ENCODE results near the gene PDILT. TPM values are rescaled to one million over a fixed set of nuclear protein-coding genes. Genes with fewer than 3 reads are reported as not detected.
"Not testable (repeated sequence)": the region's sequence is repeated elsewhere in the genome, so short reads cannot be mapped to it uniquely, and the experiment has no call there.

The PDILT gene
- total RNA-seq, 4 donors from 2014 or later: not detected

DNA sequence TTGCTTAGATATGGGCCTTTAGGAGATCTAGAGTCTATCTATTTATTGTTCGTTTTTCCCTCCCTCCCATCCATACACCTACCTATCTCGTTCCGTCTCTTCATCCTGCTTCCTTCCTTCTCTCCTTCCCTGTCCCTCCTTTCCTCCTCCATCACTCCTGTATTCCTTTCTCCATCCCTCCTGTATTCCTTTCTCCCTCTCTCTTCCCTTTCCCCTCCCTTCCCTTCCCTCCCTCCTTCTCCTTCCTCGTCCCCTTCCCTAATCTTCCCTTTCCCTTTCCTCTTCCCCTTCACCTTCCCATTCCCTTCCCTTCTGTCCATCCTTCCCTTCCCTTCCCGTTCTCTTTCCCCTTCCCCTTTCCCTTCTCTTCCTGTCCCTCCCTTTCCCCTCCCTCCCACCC is 87.8 kb downstream of the PDILT start:
- WGBS, 2 donors (ENCODE audit: low coverage in 1 of 2): 45 to 51% methylated on average over 5 of the region's 5 CpGs

DNA sequence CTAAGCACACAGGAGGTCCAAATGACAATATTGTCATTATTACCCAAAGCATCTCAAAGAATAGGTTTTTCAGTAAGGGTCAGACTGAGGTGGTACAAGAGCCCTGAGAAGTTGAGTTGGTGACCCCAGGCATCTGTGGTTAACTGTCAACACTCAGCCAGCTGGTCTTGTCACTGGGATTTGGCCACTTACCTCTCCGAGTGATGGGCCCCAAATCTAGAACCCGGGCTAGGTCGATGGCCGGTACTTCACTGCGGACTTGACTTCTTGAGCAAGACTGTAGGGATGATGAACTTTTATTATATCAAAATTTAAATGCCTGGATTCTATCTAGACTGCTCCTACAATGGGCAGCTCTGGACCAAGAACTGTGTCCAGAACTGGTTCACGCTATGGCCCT is 88.8 kb downstream of the PDILT start:
- H3K36me3 ChIP-seq: no peaks in the 10 kb centered on the region
- TF ChIP-seq, protein P1, sequence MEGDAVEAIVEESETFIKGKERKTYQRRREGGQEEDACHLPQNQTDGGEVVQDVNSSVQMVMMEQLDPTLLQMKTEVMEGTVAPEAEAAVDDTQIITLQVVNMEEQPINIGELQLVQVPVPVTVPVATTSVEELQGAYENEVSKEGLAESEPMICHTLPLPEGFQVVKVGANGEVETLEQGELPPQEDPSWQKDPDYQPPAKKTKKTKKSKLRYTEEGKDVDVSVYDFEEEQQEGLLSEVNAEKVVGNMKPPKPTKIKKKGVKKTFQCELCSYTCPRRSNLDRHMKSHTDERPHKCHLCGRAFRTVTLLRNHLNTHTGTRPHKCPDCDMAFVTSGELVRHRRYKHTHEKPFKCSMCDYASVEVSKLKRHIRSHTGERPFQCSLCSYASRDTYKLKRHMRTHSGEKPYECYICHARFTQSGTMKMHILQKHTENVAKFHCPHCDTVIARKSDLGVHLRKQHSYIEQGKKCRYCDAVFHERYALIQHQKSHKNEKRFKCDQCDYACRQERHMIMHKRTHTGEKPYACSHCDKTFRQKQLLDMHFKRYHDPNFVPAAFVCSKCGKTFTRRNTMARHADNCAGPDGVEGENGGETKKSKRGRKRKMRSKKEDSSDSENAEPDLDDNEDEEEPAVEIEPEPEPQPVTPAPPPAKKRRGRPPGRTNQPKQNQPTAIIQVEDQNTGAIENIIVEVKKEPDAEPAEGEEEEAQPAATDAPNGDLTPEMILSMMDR (IDR thresholded peaks at IDR 0.05): no peak
- TF ChIP-seq EP300 (IDR thresholded peaks at IDR 0.05): no peak
- no peak for TF ChIP-seq POLR2AphosphoS5 (IDR thresholded peaks at IDR 0.05)
- no peak for TF ChIP-seq POLR2A (IDR thresholded peaks at IDR 0.05)
- peaks cover 17% of the 10 kb centered on the region for H3K27me3 ChIP-seq
- ATAC-seq: no peak
- no peak overlapping the region for H3K27ac ChIP-seq
- no peak overlapping the region for H3K4me3 ChIP-seq
- WGBS, 2 donors (ENCODE audit: low coverage in 1 of 2): 79 to 86% methylated on average over 2 of the region's 6 CpGs
- no peaks in the 10 kb centered on the region for H3K9me3 ChIP-seq
- no peaks in the 10 kb centered on the region for H3K4me1 ChIP-seq

More for the DNA sequence above, 87.8 kb downstream of the PDILT start:
- no peaks in the 10 kb centered on the region for H3K4me1 ChIP-seq
- H3K9me3 ChIP-seq: no peaks in the 10 kb centered on the region
- ATAC-seq: no peak
- no peak overlapping the region for H3K4me3 ChIP-seq
- peaks cover 17% of the 10 kb centered on the region for H3K27me3 ChIP-seq
- no peak overlapping the region for H3K27ac ChIP-seq
- no peak for TF ChIP-seq POLR2AphosphoS5 (IDR thresholded peaks at IDR 0.05)
- TF ChIP-seq, protein P1 (IDR thresholded peaks at IDR 0.05): no peak
- TF ChIP-seq EP300 (IDR thresholded peaks at IDR 0.05): no peak
- no peak for TF ChIP-seq POLR2A (IDR thresholded peaks at IDR 0.05)
- H3K36me3 ChIP-seq: no peaks in the 10 kb centered on the region

DNA sequence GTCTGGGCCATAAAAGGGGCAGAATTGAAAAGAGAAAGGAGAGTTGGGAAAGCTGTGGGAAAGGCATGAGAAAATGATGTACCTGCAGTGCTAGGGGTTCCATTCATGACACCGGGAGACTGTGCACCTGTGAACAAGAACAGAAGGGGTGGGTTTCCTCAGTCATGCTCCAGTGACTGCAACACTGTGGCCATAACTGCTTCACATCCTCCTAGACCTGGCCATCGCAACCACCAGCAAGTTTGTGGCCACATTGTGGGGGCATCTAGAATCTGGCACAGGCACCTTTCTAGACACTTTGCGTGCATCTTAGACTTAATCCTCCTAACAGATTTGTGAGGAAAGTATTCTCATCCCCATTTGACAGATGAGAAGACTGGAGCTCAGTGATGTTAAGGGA is 90.0 kb downstream of the PDILT start:
- Histone ChIP-seq H3K4me3 (no peak overlapping the region), H3K4me1 (no peaks in the 10 kb centered on the region), H3K36me3 (no peaks in the 10 kb centered on the region), H3K27me3 (peaks cover 12% of the 10 kb centered on the region), H3K9me3 (no peaks in the 10 kb centered on the region), H3K27ac (no peak overlapping the region)
- no peak for ATAC-seq
- no peak for TF ChIP-seq POLR2AphosphoS5 (IDR thresholded peaks at IDR 0.05)
- TF ChIP-seq EP300 (IDR thresholded peaks at IDR 0.05): no peak
- TF ChIP-seq POLR2A (IDR thresholded peaks at IDR 0.05): no peak
- TF ChIP-seq, protein P1 (IDR thresholded peaks at IDR 0.05): no peak
- WGBS, 2 donors (ENCODE audit: low coverage in 1 of 2): 86 to 89% methylated on average over 1 of the region's 3 CpGs

DNA sequence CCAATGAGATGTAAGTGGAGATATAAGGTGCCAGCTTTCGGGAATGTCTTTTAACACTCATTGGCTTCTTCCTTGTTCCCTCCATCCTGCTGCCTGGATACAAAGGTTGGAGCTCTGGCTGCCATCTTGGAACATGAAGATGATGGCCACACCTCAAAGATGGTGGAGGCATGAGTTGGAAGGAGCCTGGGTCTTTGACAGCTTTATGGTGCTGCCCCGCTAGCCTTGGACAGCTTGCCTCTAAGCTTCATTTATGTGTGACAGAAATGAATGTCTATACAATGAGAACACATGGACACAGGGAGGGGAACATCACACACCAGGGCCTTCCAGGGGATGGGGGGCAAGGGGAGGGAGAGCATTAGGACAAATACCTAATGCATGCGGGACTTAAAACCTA is 90.8 kb downstream of the PDILT start:
- no peaks in the 10 kb centered on the region for H3K9me3 ChIP-seq
- no peak overlapping the region for H3K27ac ChIP-seq
- no peak for ATAC-seq
- TF ChIP-seq, protein P1 (IDR thresholded peaks at IDR 0.05): no peak
- no peak for TF ChIP-seq POLR2A (IDR thresholded peaks at IDR 0.05)
- peaks cover 12% of the 10 kb centered on the region for H3K27me3 ChIP-seq
- WGBS, 2 donors (ENCODE audit: low coverage in 1 of 2): 85 to 91% methylated on average over 2 to 3 of the region's 3 CpGs
- H3K4me1 ChIP-seq: no peaks in the 10 kb centered on the region
- no peaks in the 10 kb centered on the region for H3K36me3 ChIP-seq
- H3K4me3 ChIP-seq: no peak overlapping the region

DNA sequence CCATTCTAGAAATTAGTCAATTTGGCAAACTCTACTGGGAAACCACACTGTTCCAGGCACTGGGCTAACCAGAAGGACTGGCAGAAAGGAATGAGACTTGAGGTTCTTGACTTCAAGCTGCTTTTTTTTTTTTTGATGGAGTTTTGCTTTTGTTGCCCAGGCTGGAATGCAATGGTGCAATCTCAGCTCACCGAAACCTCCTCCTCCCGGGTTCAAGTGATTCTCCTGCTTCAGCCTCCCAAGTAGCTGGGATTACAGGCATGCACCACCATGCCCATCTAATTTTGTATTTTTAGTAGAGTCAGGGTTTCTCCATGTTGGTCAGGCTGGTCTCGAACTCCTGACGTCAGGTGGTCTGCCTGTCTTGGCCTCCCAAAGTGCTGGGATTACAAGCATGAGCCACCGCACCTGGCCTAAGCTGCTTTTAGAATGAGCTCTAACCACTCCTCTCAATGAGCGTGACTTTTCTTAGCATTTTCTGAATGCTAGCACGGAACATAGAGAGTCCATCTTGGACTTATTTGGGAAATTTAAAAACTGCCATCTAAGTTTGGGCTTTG is 91.9 kb downstream of the PDILT start:
- H3K9me3 ChIP-seq, H3K4me1 ChIP-seq, H3K4me3 ChIP-seq, H3K36me3 ChIP-seq, H3K27ac ChIP-seq, ATAC-seq: not testable (repeated sequence)
- 90 to 100% methylated on average over 3 to 7 of the region's 7 CpGs for WGBS, 2 donors (ENCODE audit: low coverage in 1 of 2)
- H3K27me3 ChIP-seq: peaks cover 12% of the 10 kb centered on the region
